Measurements from ENCODE around the gene LAMP1.

Gene LAMP1

DNA sequence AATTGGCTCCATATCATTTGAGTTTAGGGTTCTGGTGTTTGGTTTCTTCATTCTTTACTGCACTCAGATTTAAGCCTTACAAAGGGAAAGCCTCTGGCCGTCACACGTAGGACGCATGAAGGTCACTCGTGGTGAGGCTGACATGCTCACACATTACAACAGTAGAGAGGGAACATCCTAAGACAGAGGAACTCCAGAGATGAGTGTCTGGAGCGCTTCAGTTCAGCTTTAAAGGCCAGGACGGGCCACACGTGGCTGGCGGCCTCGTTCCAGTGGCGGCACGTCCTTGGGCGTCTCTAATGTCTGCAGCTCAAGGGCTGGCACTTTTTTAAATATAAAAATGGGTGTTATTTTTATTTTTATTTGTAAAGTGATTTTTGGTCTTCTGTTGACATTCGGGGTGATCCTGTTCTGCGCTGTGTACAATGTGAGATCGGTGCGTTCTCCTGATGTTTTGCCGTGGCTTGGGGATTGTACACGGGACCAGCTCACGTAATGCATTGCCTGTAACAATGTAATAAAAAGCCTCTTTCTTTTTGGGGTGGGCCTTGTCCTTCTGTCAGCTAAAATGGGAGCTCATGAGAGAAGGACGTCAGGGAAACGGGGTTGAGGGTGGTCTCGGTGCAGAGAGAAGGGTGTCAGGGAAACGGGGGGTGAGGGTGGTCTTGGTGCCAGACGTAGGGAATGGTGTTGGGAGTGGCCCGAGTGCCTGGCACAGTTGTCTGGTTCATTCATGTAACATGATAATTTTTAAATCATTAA is 26.0 kb downstream of the LAMP1 start:
- no peak overlapping the region for H3K4me3 Mint-ChIP-seq
- ATAC-seq (replicated peaks; ENCODE audit: extremely low read depth, poor library complexity, severe bottlenecking) (no peak), DNase-seq (ENCODE audit: low spot score in 2 of 2) (no peak)
- no peaks in the 10 kb centered on the region for H3K27me3 Mint-ChIP-seq
- H3K9me3 Mint-ChIP-seq: no peaks in the 10 kb centered on the region
- H3K27ac Mint-ChIP-seq (ENCODE audit: low read depth): peak overlapping the region; percentile 5
- H3K4me1 Mint-ChIP-seq: peaks cover under 1% of the 10 kb centered on the region
- H3K36me3 Mint-ChIP-seq (ENCODE audit: insufficient read depth): peaks cover 40% of the 10 kb centered on the region

DNA sequence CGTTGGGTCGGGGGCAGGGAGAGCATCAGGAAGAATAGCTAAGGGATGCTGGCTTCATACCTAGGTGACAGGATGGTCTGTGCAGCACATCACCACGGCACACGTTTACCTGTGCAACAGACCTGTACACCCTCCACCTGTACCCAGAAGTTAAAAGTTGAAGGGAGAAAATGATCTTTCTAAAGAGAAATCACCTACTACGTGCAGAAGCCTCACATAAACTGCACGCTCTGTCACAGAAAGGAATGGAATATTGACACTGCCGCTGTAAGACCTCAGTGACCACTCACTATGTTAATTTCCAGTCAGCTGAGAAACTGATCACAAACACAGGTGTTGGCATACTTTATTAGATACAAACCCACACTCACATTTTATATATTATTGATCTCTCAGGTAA is 26.8 kb downstream of the LAMP1 start:
- Mint-ChIP-seq H3K27me3 (no peaks in the 10 kb centered on the region), H3K4me3 (no peak overlapping the region), H3K9me3 (no peaks in the 10 kb centered on the region), H3K36me3 (ENCODE audit: insufficient read depth) (peaks cover 38% of the 10 kb centered on the region), H3K4me1 (peaks cover 5% of the 10 kb centered on the region), H3K27ac (ENCODE audit: low read depth) (no peak overlapping the region)
- no peak for ATAC-seq (replicated peaks; ENCODE audit: extremely low read depth, poor library complexity, severe bottlenecking)
- DNase-seq (ENCODE audit: low spot score in 2 of 2): no peak

DNA sequence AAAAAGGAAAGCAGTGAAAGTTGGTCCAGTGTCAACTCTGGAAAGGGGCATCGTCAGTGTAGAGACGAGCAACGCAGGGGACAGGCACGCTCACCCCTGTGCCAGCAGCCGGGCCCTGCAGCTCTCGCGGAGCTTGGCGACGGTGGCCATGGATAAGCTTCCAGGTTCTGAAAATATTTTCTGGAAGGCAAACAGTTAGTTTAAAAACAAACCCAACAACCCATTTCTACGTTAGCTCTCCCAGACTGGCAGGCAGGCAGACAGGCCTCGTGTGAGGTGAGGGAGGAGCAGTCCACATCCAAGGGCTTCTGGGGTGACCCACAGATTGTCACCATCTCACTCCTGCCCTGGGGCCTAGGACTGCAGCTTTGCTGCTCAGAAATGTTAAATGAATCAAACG is 27.4 kb downstream of the LAMP1 start:
- no peak for DNase-seq (ENCODE audit: low spot score in 2 of 2)
- no peak for ATAC-seq (replicated peaks; ENCODE audit: extremely low read depth, poor library complexity, severe bottlenecking)
- Mint-ChIP-seq H3K4me3 (no peak overlapping the region), H3K27ac (ENCODE audit: low read depth) (no peak overlapping the region), H3K27me3 (no peaks in the 10 kb centered on the region), H3K9me3 (no peaks in the 10 kb centered on the region), H3K4me1 (peaks cover 5% of the 10 kb centered on the region), H3K36me3 (ENCODE audit: insufficient read depth) (peaks cover 37% of the 10 kb centered on the region)

DNA sequence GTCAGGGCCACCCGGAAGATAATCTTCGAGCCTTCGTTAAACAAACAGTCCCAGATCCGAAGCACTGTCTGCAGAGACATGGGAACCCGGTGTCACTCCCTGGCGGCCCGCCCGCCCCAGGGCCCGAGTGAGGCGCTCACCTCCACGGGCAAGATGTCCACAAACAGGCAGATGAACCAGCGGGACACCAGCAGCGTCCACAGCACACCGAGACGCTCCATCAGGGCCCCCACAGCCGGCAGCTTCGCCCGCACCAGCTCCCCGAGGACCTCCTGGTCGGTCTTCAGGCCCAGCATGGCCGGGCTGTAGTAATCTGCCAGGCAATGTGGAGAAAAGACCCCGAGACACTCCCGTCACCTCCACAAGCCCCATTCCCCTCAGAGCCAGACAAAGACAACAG is 28.7 kb downstream of the LAMP1 start:
- no peak for ATAC-seq (replicated peaks; ENCODE audit: extremely low read depth, poor library complexity, severe bottlenecking)
- no peak for DNase-seq (ENCODE audit: low spot score in 2 of 2)

DNA sequence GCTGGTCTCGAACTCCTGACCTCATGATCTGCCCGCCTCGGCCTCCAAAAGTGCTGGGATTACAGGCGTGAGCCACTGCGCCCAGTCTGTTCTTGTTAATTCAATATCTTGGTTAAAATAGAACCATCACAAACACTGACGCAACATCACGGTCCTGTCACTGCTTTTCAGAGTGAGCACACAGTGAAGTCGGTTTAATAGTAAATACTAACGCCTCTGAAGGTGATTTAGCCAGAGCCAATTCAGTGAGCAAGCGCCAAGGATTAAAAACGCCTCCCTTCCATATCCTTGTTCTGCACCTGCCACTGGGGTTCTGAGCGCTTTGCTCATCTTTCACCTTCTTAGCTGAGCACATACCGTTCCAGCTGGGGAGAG is 30.3 kb downstream of the LAMP1 start:
- Mint-ChIP-seq H3K36me3 (ENCODE audit: insufficient read depth) (peaks cover 19% of the 10 kb centered on the region), H3K4me1 (peaks cover 5% of the 10 kb centered on the region), H3K27me3 (no peaks in the 10 kb centered on the region), H3K4me3 (no peak overlapping the region), H3K27ac (ENCODE audit: low read depth) (peak overlapping the region; percentile 16), H3K9me3 (no peaks in the 10 kb centered on the region)
- no peak for DNase-seq (ENCODE audit: low spot score in 2 of 2)
- ATAC-seq (replicated peaks; ENCODE audit: extremely low read depth, poor library complexity, severe bottlenecking): no peak

More for the DNA sequence above, 28.7 kb downstream of the LAMP1 start:
- H3K27ac Mint-ChIP-seq (ENCODE audit: low read depth): no peak overlapping the region
- no peak overlapping the region for H3K4me3 Mint-ChIP-seq
- no peaks in the 10 kb centered on the region for H3K27me3 Mint-ChIP-seq
- H3K4me1 Mint-ChIP-seq: peaks cover 5% of the 10 kb centered on the region
- peaks cover 30% of the 10 kb centered on the region for H3K36me3 Mint-ChIP-seq (ENCODE audit: insufficient read depth)
- H3K9me3 Mint-ChIP-seq: no peaks in the 10 kb centered on the region

DNA sequence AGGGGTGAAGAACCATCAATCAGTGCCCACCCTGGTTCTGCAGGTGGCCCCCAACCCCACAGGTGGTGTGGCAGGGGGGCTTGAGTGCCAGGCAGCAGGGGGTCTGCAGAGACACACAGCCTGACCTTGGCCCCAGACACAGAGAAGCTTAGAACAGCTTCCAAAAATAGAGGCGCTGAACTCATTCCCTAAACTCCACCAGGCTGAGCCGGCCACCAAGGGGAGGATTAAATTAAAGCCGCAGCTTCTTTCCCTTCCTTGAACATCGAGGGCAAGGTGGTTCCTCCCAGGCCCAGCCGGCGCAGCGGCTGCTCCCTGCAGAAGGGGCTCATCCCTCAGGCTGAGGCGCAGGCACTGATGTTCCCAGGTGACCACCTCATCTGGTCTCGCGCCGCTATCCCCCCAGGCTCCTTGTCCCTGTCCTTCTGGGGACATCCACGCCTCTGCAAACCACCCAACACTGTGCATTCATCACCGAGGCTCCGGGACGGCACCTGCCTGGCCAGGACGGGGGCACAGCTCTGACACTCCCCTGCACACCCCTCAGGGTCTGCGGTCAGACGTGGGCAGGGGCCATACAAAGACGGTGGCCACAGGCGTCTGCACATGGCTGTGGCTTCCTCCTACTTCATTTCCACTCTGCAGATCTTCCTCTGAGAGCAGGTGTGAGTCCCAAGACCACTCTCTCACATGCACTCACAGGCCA is 30.9 kb downstream of the LAMP1 start:
- ATAC-seq (replicated peaks; ENCODE audit: extremely low read depth, poor library complexity, severe bottlenecking): no peak

DNA sequence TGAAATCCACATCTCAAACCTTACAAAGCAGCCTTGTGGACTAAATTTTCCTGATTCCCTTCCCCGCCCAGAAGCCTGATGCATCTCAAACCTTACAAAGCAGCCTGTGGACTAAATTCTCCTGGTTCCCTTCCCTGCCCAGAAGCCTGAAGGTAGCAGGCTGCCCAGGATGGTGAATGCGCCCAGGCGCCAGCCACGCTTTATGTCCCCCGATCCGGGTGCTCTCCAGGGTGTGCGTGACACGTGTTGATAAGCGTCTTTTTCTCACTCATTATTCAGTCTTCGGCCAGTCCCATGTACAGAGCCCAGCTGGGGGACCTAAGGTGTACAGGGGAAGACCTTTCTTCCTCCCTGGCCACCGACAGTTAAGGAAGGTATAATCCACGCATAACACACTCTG is 31.8 kb downstream of the LAMP1 start:
- peaks cover 10% of the 10 kb centered on the region for H3K36me3 Mint-ChIP-seq (ENCODE audit: insufficient read depth)
- H3K27me3 Mint-ChIP-seq: no peaks in the 10 kb centered on the region
- DNase-seq (ENCODE audit: low spot score in 2 of 2) (no peak), ATAC-seq (replicated peaks; ENCODE audit: extremely low read depth, poor library complexity, severe bottlenecking) (no peak)
- no peak overlapping the region for H3K27ac Mint-ChIP-seq (ENCODE audit: low read depth)
- H3K4me1 Mint-ChIP-seq: peaks cover 5% of the 10 kb centered on the region
- H3K4me3 Mint-ChIP-seq: no peak overlapping the region
- H3K9me3 Mint-ChIP-seq: no peaks in the 10 kb centered on the region

More for the DNA sequence above, 30.9 kb downstream of the LAMP1 start:
- DNase-seq (ENCODE audit: low spot score in 2 of 2): no peak
- no peaks in the 10 kb centered on the region for H3K9me3 Mint-ChIP-seq
- H3K27ac Mint-ChIP-seq (ENCODE audit: low read depth): peak overlapping the region; percentile 16
- peaks cover 5% of the 10 kb centered on the region for H3K4me1 Mint-ChIP-seq
- H3K4me3 Mint-ChIP-seq: no peak overlapping the region
- no peaks in the 10 kb centered on the region for H3K27me3 Mint-ChIP-seq
- H3K36me3 Mint-ChIP-seq (ENCODE audit: insufficient read depth): peaks cover 16% of the 10 kb centered on the region

DNA sequence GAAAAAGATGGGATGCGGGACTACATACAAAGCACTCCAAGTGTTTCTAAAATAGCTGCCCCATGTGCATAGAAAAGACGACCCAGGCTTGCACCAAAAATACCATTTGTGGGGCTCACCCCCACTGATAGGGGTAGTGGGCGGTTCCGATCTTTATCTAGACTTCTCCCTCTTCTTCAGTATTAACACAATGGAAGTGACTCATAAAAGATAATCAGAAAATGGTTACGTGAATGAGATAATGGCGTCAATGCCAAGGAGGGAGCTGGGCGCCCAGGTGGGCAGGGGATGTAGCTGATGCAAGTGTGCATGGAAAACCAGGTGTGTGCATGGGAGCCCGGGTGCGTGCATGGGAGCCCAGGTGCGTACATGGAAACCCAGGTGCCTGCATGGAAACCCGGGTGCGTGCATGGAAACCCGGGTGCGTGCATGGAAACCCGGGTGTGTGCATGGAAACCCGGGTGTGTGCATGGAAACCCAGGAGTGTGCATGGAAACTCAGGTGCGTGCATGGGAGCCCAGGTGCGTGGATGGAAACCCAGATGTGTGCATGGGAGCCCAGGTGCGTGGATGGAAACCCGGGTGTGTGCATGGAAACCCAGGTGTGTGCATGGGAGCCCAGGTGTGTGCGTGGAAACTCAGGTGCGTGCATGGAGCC is 32.7 kb downstream of the LAMP1 start:
- Mint-ChIP-seq H3K4me1 (peaks cover 5% of the 10 kb centered on the region), H3K36me3 (ENCODE audit: insufficient read depth) (peaks cover 4% of the 10 kb centered on the region), H3K4me3 (no peak overlapping the region), H3K9me3 (no peaks in the 10 kb centered on the region), H3K27me3 (peaks cover 4% of the 10 kb centered on the region), H3K27ac (ENCODE audit: low read depth) (no peak overlapping the region)
- no peak for ATAC-seq (replicated peaks; ENCODE audit: extremely low read depth, poor library complexity, severe bottlenecking)
- no peak for DNase-seq (ENCODE audit: low spot score in 2 of 2)

DNA sequence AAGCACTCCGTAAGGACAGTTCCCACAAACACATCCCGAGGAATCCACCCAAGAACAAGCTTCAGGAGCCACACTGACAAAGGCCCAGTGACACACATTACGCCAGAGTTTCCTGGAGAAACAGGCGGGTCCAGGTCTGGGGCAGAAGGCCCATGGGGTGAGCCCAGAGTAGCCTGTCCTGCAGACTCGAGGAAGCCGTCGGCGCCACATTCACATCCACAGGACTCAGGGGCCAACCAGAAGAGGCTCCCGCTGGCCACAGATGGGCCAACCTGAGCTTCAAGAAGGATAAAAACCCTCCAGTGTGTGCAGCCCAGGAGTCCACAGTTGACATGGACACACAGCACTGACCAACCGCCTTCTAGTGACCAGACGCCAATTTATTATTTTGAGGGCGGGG is 35.6 kb downstream of the LAMP1 start:
- ATAC-seq (replicated peaks; ENCODE audit: extremely low read depth, poor library complexity, severe bottlenecking): no peak
- no peaks in the 10 kb centered on the region for H3K36me3 Mint-ChIP-seq (ENCODE audit: insufficient read depth)

DNA sequence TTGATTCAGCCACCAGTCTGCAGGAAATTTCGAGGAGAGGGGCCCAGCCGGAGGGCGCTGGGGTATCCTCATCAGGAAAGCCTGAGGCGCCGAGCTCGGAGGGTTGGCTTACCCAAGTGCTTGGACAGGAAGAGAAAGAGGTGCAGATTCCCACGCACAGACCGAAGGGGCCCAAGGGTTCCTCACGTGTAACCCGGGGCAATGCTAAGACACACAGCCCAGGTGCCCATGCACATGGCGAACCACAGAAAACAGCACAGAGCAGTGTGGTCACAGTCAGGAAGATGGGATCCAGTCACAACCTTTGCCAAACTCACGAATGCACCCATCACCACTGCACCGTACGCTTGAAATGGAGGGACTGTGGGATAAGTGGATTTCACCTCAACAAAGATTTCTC is 36.0 kb downstream of the LAMP1 start:
- Mint-ChIP-seq H3K4me3 (no peak overlapping the region), H3K4me1 (peaks cover 4% of the 10 kb centered on the region), H3K27ac (ENCODE audit: low read depth) (no peak overlapping the region), H3K36me3 (ENCODE audit: insufficient read depth) (no peaks in the 10 kb centered on the region), H3K9me3 (no peaks in the 10 kb centered on the region), H3K27me3 (peaks cover 17% of the 10 kb centered on the region)
- ATAC-seq (replicated peaks; ENCODE audit: extremely low read depth, poor library complexity, severe bottlenecking): no peak
- no peak for DNase-seq (ENCODE audit: low spot score in 2 of 2)

More for the DNA sequence above, 35.6 kb downstream of the LAMP1 start:
- no peak for DNase-seq (ENCODE audit: low spot score in 2 of 2)
- peaks cover 17% of the 10 kb centered on the region for H3K27me3 Mint-ChIP-seq
- no peak overlapping the region for H3K27ac Mint-ChIP-seq (ENCODE audit: low read depth)
- no peak overlapping the region for H3K4me3 Mint-ChIP-seq
- no peaks in the 10 kb centered on the region for H3K9me3 Mint-ChIP-seq
- H3K4me1 Mint-ChIP-seq: peaks cover 5% of the 10 kb centered on the region

DNA sequence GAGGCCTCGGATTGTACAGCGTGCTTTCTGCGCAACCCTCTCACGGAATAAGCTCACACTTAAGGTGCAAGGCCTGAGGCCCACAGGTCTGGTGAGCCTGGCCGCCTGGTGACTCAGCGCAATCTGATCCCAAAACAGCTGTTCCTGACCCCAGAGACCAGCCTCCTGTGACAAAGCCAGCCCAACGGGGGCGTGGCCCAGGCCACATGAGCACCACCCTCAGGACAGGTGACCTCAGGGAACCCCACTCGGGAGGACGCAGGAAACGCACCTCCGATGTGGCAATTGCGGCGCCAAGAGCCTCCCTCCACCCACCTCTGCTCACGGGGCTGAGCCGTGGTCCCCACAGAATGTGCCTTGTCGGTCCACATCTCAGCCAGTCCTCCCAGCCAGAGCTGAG is 40.5 kb downstream of the LAMP1 start:
- no peak for DNase-seq (ENCODE audit: low spot score in 2 of 2)
- Mint-ChIP-seq H3K9me3 (no peaks in the 10 kb centered on the region), H3K4me3 (no peak overlapping the region), H3K27ac (ENCODE audit: low read depth) (no peak overlapping the region), H3K36me3 (ENCODE audit: insufficient read depth) (no peaks in the 10 kb centered on the region), H3K4me1 (no peaks in the 10 kb centered on the region), H3K27me3 (peaks cover 17% of the 10 kb centered on the region)
- no peak for ATAC-seq (replicated peaks; ENCODE audit: extremely low read depth, poor library complexity, severe bottlenecking)

DNA sequence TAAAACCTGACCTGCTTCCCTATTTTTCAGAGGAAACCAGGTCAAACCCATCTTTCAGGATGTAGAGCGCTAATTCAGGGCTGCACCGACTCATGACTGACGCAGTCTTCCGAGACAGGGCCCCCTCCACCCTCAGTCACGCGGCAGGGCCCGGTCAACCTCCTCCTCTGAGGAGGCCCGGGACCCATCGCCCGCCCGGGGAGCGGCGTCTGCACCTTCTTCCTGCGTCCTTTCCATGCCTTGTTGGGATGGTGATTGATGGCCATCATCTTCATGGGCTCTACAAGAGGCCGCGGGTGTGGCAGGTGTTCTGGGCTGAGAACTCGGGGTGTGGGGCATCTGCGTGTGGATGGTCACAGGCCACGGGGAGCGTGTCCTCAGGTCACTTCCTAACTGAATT is 40.9 kb downstream of the LAMP1 start:
- Mint-ChIP-seq H3K9me3 (no peaks in the 10 kb centered on the region), H3K4me3 (no peak overlapping the region), H3K27ac (ENCODE audit: low read depth) (no peak overlapping the region), H3K36me3 (ENCODE audit: insufficient read depth) (no peaks in the 10 kb centered on the region), H3K4me1 (no peaks in the 10 kb centered on the region), H3K27me3 (peaks cover 17% of the 10 kb centered on the region)
- no peak for ATAC-seq (replicated peaks; ENCODE audit: extremely low read depth, poor library complexity, severe bottlenecking)
- DNase-seq (ENCODE audit: low spot score in 2 of 2): no peak

DNA sequence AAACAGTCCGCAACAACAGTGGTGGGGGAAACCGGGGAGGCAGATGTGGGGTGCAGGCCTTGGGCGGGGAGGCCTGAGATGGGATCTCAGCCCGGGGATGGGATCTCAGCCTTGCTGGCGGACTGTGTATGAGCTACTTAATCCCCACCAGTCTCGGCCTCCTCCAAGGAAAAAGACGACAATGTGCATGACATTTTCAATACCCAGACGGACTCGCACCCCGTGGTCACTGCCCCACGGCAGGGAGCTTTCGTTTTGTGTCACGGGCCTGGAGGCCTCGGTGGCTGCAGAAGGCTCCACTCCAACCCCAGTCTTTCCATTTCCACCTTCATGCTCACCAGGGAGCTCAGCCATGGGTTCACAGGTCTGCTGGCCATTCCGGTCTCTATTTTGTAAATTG is 41.4 kb downstream of the LAMP1 start:
- no peak for ATAC-seq (replicated peaks; ENCODE audit: extremely low read depth, poor library complexity, severe bottlenecking)
- Mint-ChIP-seq H3K27ac (ENCODE audit: low read depth) (no peak overlapping the region), H3K27me3 (peaks cover 17% of the 10 kb centered on the region), H3K4me3 (no peak overlapping the region), H3K36me3 (ENCODE audit: insufficient read depth) (no peaks in the 10 kb centered on the region), H3K4me1 (no peaks in the 10 kb centered on the region), H3K9me3 (no peaks in the 10 kb centered on the region)
- no peak for DNase-seq (ENCODE audit: low spot score in 2 of 2)

Measured in central memory CD8-positive, alpha-beta T cell (primary cell).